HepG2 (cell line): ENCODE data around the gene ALKBH4. TPM values are rescaled to one million over a fixed set of nuclear protein-coding genes. Genes with fewer than 3 reads are reported as not detected.

ENCODE experiments used
- ATAC-seq: fragments of 200-7000 bp; cut with Tn5 transposase; 3 replicates; pipeline ENCODE4 v1.9.1; 2020; ENCODE audit warnings: mild to moderate bottlenecking, moderate library complexity
- BruUV-seq: library from RNA; stranded (reverse); fragments of 400-500 nt; replicated peaks from 2 replicates; lab custom pipeline; 2021; lab: Mats Ljungman, UMichigan
- CTCF ChIA-PET: fragments of 300-600 bp; formaldehyde crosslinking; extraction: SDS; loops from one replicate; lab custom pipeline; 2021; ENCODE audit warnings: low total read pairs, inconsistent platforms, low intra/inter-chr PET ratio; lab: Yijun Ruan, JAX
- POLR2A ChIA-PET: fragments of 350-600 bp; sonication (Branson Sonifier 250); formaldehyde crosslinking; loops from one replicate; lab custom pipeline; 2020; ENCODE audit warnings: antibody characterized with exemption, inconsistent platforms; lab: Yijun Ruan, JAX
- DNase-seq: peaks from one replicate; pipeline ENCODE4 v3.0.0-alpha.2; 2015; ENCODE audit warnings: low spot score
- FAIRE-seq: peaks from 3 replicates; lab custom pipeline; 2011; peaks lifted over from hg19 to GRCh38; lab: Jason Lieb, UNC
- H2AFZ ChIP-seq: one replicate; pipeline ENCODE4 v1.6.1; 2011; ENCODE audit warnings: low read length, inconsistent platforms
- H3K27ac ChIP-seq: fragments of 300-600 bp; 3 replicates; pipeline ENCODE4 v1.8.0; 2011; ENCODE audit warnings: mixed run types, mild to moderate bottlenecking, mixed read lengths, low read length, inconsistent platforms; ENCODE audit not compliant: insufficient read depth; ENCODE audit errors: extremely low read length
- H3K27me3 ChIP-seq, 2 experiments: fragments of 200-600 bp in 1 of 2; 2 replicates in 1 of 2; 3 replicates in 1 of 2; pipeline versions ENCODE4 v1.6.0 to v1.8.0; 2011; ENCODE audit warnings: low read length in 2 of 2, mild to moderate bottlenecking in 2 of 2, moderate library complexity in 2 of 2, inconsistent platforms in 1 of 2; ENCODE audit not compliant: insufficient read depth in 2 of 2, control insufficient read depth in 1 of 2
- H3K36me3 ChIP-seq, 2 experiments: fragments of 200-600 bp in 1 of 2; replicated peaks in 1 of 2; 2 replicates in 1 of 2; 3 replicates in 1 of 2; pipeline versions ENCODE4 v1.5.1 to v1.8.0; 2011; ENCODE audit warnings: low read length in 2 of 2, inconsistent platforms in 1 of 2; ENCODE audit not compliant: insufficient read depth in 2 of 2, control insufficient read depth in 1 of 2
- H3K4me1 ChIP-seq: 2 replicates; pipeline ENCODE4 v1.5.1; 2012; ENCODE audit warnings: low read length, inconsistent platforms; ENCODE audit not compliant: insufficient read depth
- H3K4me2 ChIP-seq: 2 replicates; pipeline ENCODE4 v1.6.0; 2011; ENCODE audit warnings: low read depth, low read length, inconsistent platforms
- H3K4me3 ChIP-seq, 3 experiments: fragments of 200-600 bp in 1 of 3; sonication (generic), shearing (Covaris generic) in 1 of 3; replicated peaks in 1 of 3; 2 replicates each; pipeline ENCODE4 v1.5.1; 2011 to 2016; ENCODE audit warnings: low read length in 3 of 3, inconsistent platforms in 2 of 3, low read depth in 2 of 3, mild to moderate bottlenecking in 2 of 3, control low read depth in 1 of 3, mixed read lengths in 1 of 3; ENCODE audit not compliant: insufficient read depth in 1 of 3
- H3K79me2 ChIP-seq: one replicate; pipeline ENCODE4 v1.6.1; 2011; ENCODE audit warnings: low read length, inconsistent platforms; ENCODE audit not compliant: insufficient read depth
- H3K9ac ChIP-seq: 2 replicates; pipeline ENCODE4 v1.6.0; 2011; ENCODE audit warnings: mild to moderate bottlenecking, low read depth, low read length, inconsistent platforms; ENCODE audit not compliant: insufficient read depth
- H3K9me3 ChIP-seq: 2 replicates; pipeline ENCODE4 v1.5.1; 2012; ENCODE audit warnings: mild to moderate bottlenecking, low read length
- H4K20me1 ChIP-seq: 2 replicates; pipeline ENCODE4 v1.6.0; 2011; ENCODE audit warnings: inconsistent platforms, mild to moderate bottlenecking, low read length, moderate library complexity; ENCODE audit not compliant: insufficient read depth
- ASH2L ChIP-seq: fragments of 300-600, 200-600 bp; sonication (generic); IDR thresholded peaks from 2 replicates; pipeline ENCODE4 v1.7.0; 2017; ENCODE audit warnings: low read depth, mild to moderate bottlenecking, moderate library complexity, mixed read lengths, low read length; ENCODE audit not compliant: insufficient read length
- KLF12 ChIP-seq: sonication (generic); formaldehyde crosslinking; IDR thresholded peaks from 2 replicates; pipeline ENCODE4 v1.4.0; 2020; ENCODE audit warnings: missing genetic modification reagents, borderline replicate concordance
- MIXL1 ChIP-seq: IDR thresholded peaks from 2 replicates; pipeline ENCODE4 v1.6.1; 2016
- RAD21 ChIP-seq: fragments of 450-650 bp; formaldehyde crosslinking; IDR thresholded peaks from 2 replicates; pipeline ENCODE4 v1.5.0; 2020; ENCODE audit warnings: mild to moderate bottlenecking
- SRSF1 ChIP-seq: fragments of 200-400 bp; formaldehyde crosslinking; optimal IDR thresholded peaks from 2 replicates; pipeline ENCODE3; 2017; ENCODE audit warnings: mild to moderate bottlenecking, low read depth, low read length, moderate library complexity
- ZNF263 ChIP-seq: sonication (generic); formaldehyde crosslinking; IDR thresholded peaks from 2 replicates; pipeline ENCODE4 v1.4.0; 2020; ENCODE audit warnings: missing genetic modification reagents
- ZNF816 ChIP-seq: sonication (generic); formaldehyde crosslinking; IDR thresholded peaks from 2 replicates; pipeline ENCODE4 v1.8.0; 2022; ENCODE audit warnings: missing genetic modification reagents, mild to moderate bottlenecking, borderline replicate concordance
- WGBS: methylation state at CpG from one replicate; pipeline ENCODE4 v1.1.6; 2017; ENCODE audit warnings: low lambda C conversion rate; 5-methylcytosine and 5-hydroxymethylcytosine counted together
- in situ Hi-C: cut with HindIII; loops from 2 replicates; pipeline ENCODE4 v1.10.0; 2017; ENCODE audit warnings: low pct_unique_long_range_greater_than_20kb; ENCODE audit not compliant: extremely low pct_ligation_motif_present
- intact Hi-C: fragments of 100-400 bp; cut with micrococcal nuclease; formaldehyde crosslinking; loops from one replicate; pipeline ENCODE4 v1.10.0; 2022; ENCODE audit not compliant: unreplicated experiment
- polyA plus RNA-seq, 8 experiments: library from polyadenylated mRNA; depleted of rRNA in 3 of 8; stranded (reverse) in 7 of 8; unstranded in 1 of 8; fragments of >200 nt; fragmentation: Illumina TruSeq in 4 of 8; extraction: Trizol in 4 of 8; gene quantifications; 2 replicates each; pipeline versions ENCODE4 v1.2.1 to v1.2.3, GENCODE V29; 2011 to 2016; ENCODE audit warnings: low read depth in 4 of 8, missing spikeins in 1 of 8, mixed read lengths in 1 of 8; ENCODE audit not compliant: insufficient read depth in 1 of 8
- total RNA-seq, 5 experiments: library from RNA; depleted of rRNA; stranded (reverse); fragments of >200 nt; fragmentation: Illumina TruSeq; extraction: Trizol; gene quantifications; 2 replicates each; pipeline ENCODE4 v1.2.3, GENCODE V29; 2016; ENCODE audit warnings: low read depth in 1 of 5
- TF ChIP-seq, protein P1 (sequence below): sonication (generic); formaldehyde crosslinking; IDR thresholded peaks from 2 replicates; pipeline ENCODE4 v1.9.0; 2021; ENCODE audit warnings: missing genetic modification reagents, borderline replicate concordance

The ALKBH4 gene
- total and polyA plus RNA-seq, 2 of the 13 experiments (the other 11 are each of a cell fraction or from before 2014, with no cell fraction given), result 2.6 to 8.8 TPM

DNA sequence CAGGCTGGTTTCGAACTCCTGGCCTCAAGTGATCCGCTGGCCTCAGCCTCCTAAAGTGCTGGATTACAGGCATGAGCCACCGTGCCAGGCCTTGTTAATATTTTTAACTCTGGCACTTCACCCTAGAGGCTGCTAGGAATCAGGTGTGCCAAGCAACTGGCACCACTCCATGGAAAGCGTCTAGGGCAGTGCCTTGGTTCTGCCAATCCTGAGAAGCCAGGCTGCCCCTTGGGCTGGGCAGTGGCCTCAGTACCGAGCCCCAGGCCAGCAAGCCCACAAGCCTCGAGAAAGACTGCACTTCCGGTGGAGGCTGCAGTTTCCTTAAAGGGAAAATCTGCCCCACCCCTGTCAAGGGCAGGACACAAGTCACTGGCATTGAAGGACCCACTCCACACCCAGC lies 11.3 kb downstream of the ALKBH4 start:
- FAIRE-seq, result no peak
- Histone ChIP-seq H3K27ac (no peak overlapping the region), H3K9ac (no peak overlapping the region), H3K79me2 (no peaks in the 10 kb centered on the region), H3K9me3 (no peaks in the 10 kb centered on the region), H3K4me2 (no peak overlapping the region), H2AFZ (no peak overlapping the region), H3K36me3 (peaks cover 3 to 4% of the 10 kb centered on the region in 2 experiments; a peak in 3 of 5 replicates), H4K20me1 (no peaks in the 10 kb centered on the region), H3K27me3 (no peaks in the 10 kb centered on the region), H3K4me3 (no peak overlapping the region), H3K4me1 (peaks cover 16% of the 10 kb centered on the region)
- no peak for TF ChIP-seq RAD21 (CRISPR knock-in tag)
- no peak for TF ChIP-seq KLF12 (CRISPR knock-in tag)
- no peak for TF ChIP-seq ASH2L
- no peak for TF ChIP-seq MIXL1 (CRISPR knock-in tag)
- no peak for TF ChIP-seq SRSF1
- TF ChIP-seq ZNF263 (CRISPR knock-in tag), result no peak
- TF ChIP-seq, protein P1, sequence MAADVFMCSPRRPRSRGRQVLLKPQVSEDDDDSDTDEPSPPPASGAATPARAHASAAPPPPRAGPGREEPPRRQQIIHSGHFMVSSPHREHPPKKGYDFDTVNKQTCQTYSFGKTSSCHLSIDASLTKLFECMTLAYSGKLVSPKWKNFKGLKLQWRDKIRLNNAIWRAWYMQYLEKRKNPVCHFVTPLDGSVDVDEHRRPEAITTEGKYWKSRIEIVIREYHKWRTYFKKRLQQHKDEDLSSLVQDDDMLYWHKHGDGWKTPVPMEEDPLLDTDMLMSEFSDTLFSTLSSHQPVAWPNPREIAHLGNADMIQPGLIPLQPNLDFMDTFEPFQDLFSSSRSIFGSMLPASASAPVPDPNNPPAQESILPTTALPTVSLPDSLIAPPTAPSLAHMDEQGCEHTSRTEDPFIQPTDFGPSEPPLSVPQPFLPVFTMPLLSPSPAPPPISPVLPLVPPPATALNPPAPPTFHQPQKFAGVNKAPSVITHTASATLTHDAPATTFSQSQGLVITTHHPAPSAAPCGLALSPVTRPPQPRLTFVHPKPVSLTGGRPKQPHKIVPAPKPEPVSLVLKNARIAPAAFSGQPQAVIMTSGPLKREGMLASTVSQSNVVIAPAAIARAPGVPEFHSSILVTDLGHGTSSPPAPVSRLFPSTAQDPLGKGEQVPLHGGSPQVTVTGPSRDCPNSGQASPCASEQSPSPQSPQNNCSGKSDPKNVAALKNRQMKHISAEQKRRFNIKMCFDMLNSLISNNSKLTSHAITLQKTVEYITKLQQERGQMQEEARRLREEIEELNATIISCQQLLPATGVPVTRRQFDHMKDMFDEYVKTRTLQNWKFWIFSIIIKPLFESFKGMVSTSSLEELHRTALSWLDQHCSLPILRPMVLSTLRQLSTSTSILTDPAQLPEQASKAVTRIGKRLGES, result no peak
- TF ChIP-seq ZNF816 (CRISPR knock-in tag), result no peak
- in situ Hi-C loops, result no loop called here
- POLR2A ChIA-PET, result no interaction called here
- WGBS, result 96% methylated on average over 4 of the region's 7 CpGs
- no peak for DNase-seq
- intact Hi-C loops, result no loop called here
- CTCF ChIA-PET, result no interaction called here
- no TSS peak for BruUV-seq
- ATAC-seq, result no peak
